CD8-positive, alpha-beta memory T cell (primary cell): ENCODE data around the gene INSC. TPM values are rescaled to one million over a fixed set of nuclear protein-coding genes. Genes with fewer than 3 reads are reported as not detected.

Source experiments
- CTCF ChIA-PET: fragments of 350-600 bp; sonication (Branson Sonifier 250); formaldehyde crosslinking; loops from one replicate; lab custom pipeline; 2021; ENCODE audit warnings: antibody characterized with exemption; lab: Charles Lee
- POLR2A ChIA-PET: fragments of 350-600 bp; sonication (Branson Sonifier 250); formaldehyde crosslinking; loops from one replicate; lab custom pipeline; 2021; ENCODE audit warnings: antibody characterized with exemption; lab: Charles Lee
- DNase-seq, 5 donors: peaks; one replicate each; pipeline versions ENCODE4 v3.0.0 to v3.0.0-alpha.2; 2020 to 2022; ENCODE audit warnings: mixed read lengths in 1 of 5
- H3K27ac ChIP-seq: one replicate; pipeline ENCODE4 v1.7.0; 2013; ENCODE audit warnings: low read depth, mild to moderate bottlenecking, low read length, moderate library complexity
- H3K27me3 ChIP-seq: 2 replicates; pipeline ENCODE4 v1.7.0; 2013; ENCODE audit warnings: low read length, mild to moderate bottlenecking; ENCODE audit not compliant: insufficient read depth, poor library complexity, severe bottlenecking
- H3K36me3 ChIP-seq: 2 replicates; pipeline ENCODE4 v1.7.0; 2013; ENCODE audit warnings: mild to moderate bottlenecking, low read length, moderate library complexity; ENCODE audit not compliant: insufficient read depth
- H3K4me1 ChIP-seq: 2 replicates; pipeline ENCODE4 v1.7.0; 2013; ENCODE audit warnings: mild to moderate bottlenecking, low read length, moderate library complexity; ENCODE audit not compliant: insufficient read depth
- H3K4me3 ChIP-seq: 2 replicates; pipeline ENCODE4 v1.7.0; 2013; ENCODE audit warnings: mild to moderate bottlenecking, low read length
- H3K9me3 ChIP-seq: 2 replicates; pipeline ENCODE4 v1.7.0; 2013; ENCODE audit warnings: mild to moderate bottlenecking, low read length
- H3K27ac Mint-ChIP-seq, 8 donors: one replicate each; pipeline ENCODE4 v1.8.0; 2020 to 2021; ENCODE audit warnings: mixed read lengths in 8 of 8, mild to moderate bottlenecking in 6 of 8, inconsistent platforms in 3 of 8, moderate library complexity in 3 of 8
- H3K27me3 Mint-ChIP-seq, 2 donors: one replicate each; pipeline ENCODE4 v1.8.0; 2020 to 2021; ENCODE audit warnings: mixed read lengths in 2 of 2, mild to moderate bottlenecking in 1 of 2, moderate library complexity in 1 of 2
- H3K36me3 Mint-ChIP-seq, 3 donors: one replicate each; pipeline ENCODE4 v1.8.0; 2020 to 2021; ENCODE audit warnings: mixed read lengths in 3 of 3, inconsistent platforms in 1 of 3, mild to moderate bottlenecking in 1 of 3
- H3K4me1 Mint-ChIP-seq, 3 donors: one replicate each; pipeline ENCODE4 v1.8.0; 2020 to 2021; ENCODE audit warnings: mixed read lengths in 3 of 3, inconsistent platforms in 1 of 3, mild to moderate bottlenecking in 1 of 3
- H3K4me3 Mint-ChIP-seq, 7 donors: one replicate each; pipeline ENCODE4 v1.8.0; 2020 to 2021; ENCODE audit warnings: mixed read lengths in 7 of 7, mild to moderate bottlenecking in 6 of 7, moderate library complexity in 4 of 7, inconsistent platforms in 2 of 7
- H3K9me3 Mint-ChIP-seq, 5 donors: one replicate each; pipeline ENCODE4 v1.8.0; 2020 to 2022; ENCODE audit warnings: mixed read lengths in 5 of 5, mild to moderate bottlenecking in 3 of 5, moderate library complexity in 2 of 5, inconsistent platforms in 1 of 5
- polyA plus RNA-seq: library from polyadenylated mRNA; unstranded; fragments of 300-500 nt; fragmentation: Illumina TruSeq; gene quantifications from one replicate; pipeline ENCODE4 v1.2.3, GENCODE V29; 2021
- total RNA-seq, 2 experiments: library from RNA; stranded (reverse); gene quantifications; one replicate each; pipeline ENCODE4 v1.2.3, GENCODE V29; 2021

Gene INSC
- total and polyA plus RNA-seq, 3 experiments from 2014 or later, result not detected

DNA sequence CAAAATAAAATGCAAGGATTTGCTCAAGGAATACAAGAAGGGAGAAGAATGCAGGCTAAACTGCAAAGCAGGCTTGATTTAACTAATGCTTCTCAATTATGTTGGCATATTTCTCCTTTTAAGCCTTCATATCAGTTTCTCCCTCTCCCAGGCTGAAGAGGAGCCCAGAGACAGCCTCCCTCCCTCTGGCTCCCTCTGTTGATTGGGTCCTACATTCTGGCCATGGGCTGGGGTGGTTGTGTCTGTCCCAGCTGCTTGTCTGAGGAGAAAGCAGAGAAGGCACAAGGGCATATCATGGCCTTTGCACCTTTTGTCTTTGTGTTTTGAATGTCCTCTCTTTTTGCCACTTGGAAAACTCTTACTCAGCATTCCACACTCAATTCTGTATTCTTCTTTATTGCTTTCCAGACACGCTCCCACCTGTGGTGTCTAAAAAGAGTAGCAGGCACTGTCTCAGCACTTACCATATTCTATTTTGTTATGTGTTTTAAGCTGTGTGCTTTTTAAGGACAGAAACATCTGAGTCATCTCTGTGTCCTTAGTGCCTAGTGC, 77.4 kb downstream of the INSC start:
- H3K27ac Mint-ChIP-seq, result no peak overlapping the region
- H3K27me3 ChIP-seq, result no peaks in the 10 kb centered on the region
- no peak for DNase-seq
- H3K9me3 Mint-ChIP-seq, result no peaks in the 10 kb centered on the region
- no peaks in the 10 kb centered on the region for H3K36me3 ChIP-seq
- no peaks in the 10 kb centered on the region for H3K4me1 ChIP-seq
- no peak overlapping the region for H3K4me3 Mint-ChIP-seq
- H3K9me3 ChIP-seq, result no peaks in the 10 kb centered on the region
- peaks cover 1 to 16% of the 10 kb centered on the region in 2 donors for H3K27me3 Mint-ChIP-seq
- no peaks in the 10 kb centered on the region for H3K4me1 Mint-ChIP-seq
- no peak overlapping the region for H3K27ac ChIP-seq
- H3K4me3 ChIP-seq, result no peak overlapping the region
- H3K36me3 Mint-ChIP-seq, result no peaks in the 10 kb centered on the region
- POLR2A ChIA-PET, result no interaction called here
- CTCF ChIA-PET, result no interaction called here

DNA sequence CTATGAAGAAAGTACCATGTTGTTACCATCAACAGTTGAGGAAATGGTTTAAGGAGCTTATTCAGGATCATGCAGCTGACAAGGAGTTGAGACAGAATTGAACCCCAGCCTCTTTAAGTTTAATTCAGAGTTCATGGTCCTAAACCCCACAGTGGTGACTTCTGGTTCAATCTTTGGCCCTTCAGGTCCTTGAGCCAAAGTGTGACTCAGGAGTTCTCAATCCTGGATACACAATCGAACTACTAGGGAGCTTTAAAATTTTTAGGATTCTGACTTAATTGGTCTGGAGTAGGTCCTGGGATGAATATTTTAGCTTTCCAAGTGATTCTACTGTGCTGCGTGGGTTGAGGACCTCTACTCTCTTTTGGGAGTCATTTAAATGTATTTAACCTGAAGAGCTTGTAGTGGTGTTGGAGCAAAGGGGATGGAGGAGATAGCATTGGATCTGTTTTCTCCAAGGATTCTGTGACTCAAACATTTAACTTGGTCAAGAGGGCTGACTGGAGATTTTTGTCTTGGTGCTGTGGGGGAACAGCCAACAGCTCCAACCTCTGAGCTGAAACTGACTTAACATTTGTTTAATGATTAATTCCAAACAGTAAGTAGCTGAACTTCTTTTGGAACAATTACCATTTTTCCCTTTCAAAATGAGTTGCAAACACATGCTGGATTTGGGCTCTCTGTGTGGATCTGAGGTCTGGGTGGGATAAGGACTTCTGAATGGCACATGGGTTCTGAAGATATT, 80.1 kb downstream of the INSC start:
- DNase-seq, result no peak
- no peak overlapping the region for H3K27ac Mint-ChIP-seq
- no peaks in the 10 kb centered on the region for H3K9me3 Mint-ChIP-seq
- Histone ChIP-seq H3K27ac (no peak overlapping the region), H3K4me3 (no peak overlapping the region), H3K36me3 (no peaks in the 10 kb centered on the region), H3K27me3 (no peaks in the 10 kb centered on the region), H3K4me1 (no peaks in the 10 kb centered on the region), H3K9me3 (no peaks in the 10 kb centered on the region)
- H3K27me3 Mint-ChIP-seq, result peaks cover 5 to 24% of the 10 kb centered on the region in 2 donors
- no peaks in the 10 kb centered on the region for H3K4me1 Mint-ChIP-seq
- ChIA-PET CTCF (no interaction called here), POLR2A (no interaction called here)
- H3K36me3 Mint-ChIP-seq, result no peaks in the 10 kb centered on the region
- H3K4me3 Mint-ChIP-seq, result no peak overlapping the region

GRCh38 chr11:15195454-15196200, 80.9 kb downstream of the INSC start:
- CTCF ChIA-PET, result interaction anchor here (1.1 kb wide), 1 partner anchor 12 kb away, joined by 3 read pairs; no protein-coding TSS in a partner anchor
- no peak for DNase-seq

DNA sequence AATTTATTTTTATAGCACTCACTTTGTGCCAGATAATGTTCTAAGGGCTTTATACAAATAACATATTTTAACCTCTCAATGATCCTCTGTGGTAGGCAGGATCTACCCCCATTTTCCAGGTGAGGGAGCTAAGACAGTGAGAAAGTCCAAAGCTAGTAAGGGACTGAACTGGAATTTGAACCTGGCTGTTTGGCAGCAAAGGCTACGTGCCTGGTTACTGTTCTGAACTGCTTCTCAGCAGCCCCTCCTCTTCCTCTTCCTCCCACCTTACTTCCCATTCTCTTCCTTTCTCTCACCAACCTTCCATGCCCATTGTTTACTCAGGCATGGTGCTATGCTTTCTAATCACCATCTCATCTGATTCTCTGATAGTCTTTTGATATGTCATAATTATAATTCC, 82.0 kb downstream of the INSC start:
- ChIA-PET CTCF (interaction anchor here (1.0 kb wide), 1 partner anchor 20 kb away, joined by 3 read pairs; no protein-coding TSS in a partner anchor), POLR2A (no interaction called here)
- H3K9me3 Mint-ChIP-seq, result no peaks in the 10 kb centered on the region
- no peak overlapping the region for H3K27ac Mint-ChIP-seq
- no peaks in the 10 kb centered on the region for H3K36me3 ChIP-seq
- no peak overlapping the region for H3K4me3 ChIP-seq
- no peak for DNase-seq
- H3K27me3 Mint-ChIP-seq, result peaks cover 10 to 31% of the 10 kb centered on the region in 2 donors
- H3K36me3 Mint-ChIP-seq, result no peaks in the 10 kb centered on the region
- no peaks in the 10 kb centered on the region for H3K4me1 ChIP-seq
- no peaks in the 10 kb centered on the region for H3K27me3 ChIP-seq
- H3K4me3 Mint-ChIP-seq, result no peak overlapping the region
- H3K4me1 Mint-ChIP-seq, result no peaks in the 10 kb centered on the region
- no peak overlapping the region for H3K27ac ChIP-seq
- H3K9me3 ChIP-seq, result no peaks in the 10 kb centered on the region

More at GRCh38 chr11:15195454-15196200, 80.9 kb downstream of the INSC start:
- Mint-ChIP-seq H3K4me1 (no peaks in the 10 kb centered on the region), H3K4me3 (no peak overlapping the region), H3K27ac (no peak overlapping the region), H3K9me3 (no peaks in the 10 kb centered on the region), H3K36me3 (no peaks in the 10 kb centered on the region), H3K27me3 (peaks cover 5 to 29% of the 10 kb centered on the region in 2 donors)
- no peaks in the 10 kb centered on the region for H3K4me1 ChIP-seq
- H3K27me3 ChIP-seq, result no peaks in the 10 kb centered on the region
- H3K36me3 ChIP-seq, result no peaks in the 10 kb centered on the region
- H3K4me3 ChIP-seq, result no peak overlapping the region
- POLR2A ChIA-PET, result no interaction called here
- no peaks in the 10 kb centered on the region for H3K9me3 ChIP-seq
- no peak overlapping the region for H3K27ac ChIP-seq

- H3K27me3 Mint-ChIP-seq, result peaks cover 12 to 30% of the 10 kb centered on the region in 2 donors
- H3K4me1 ChIP-seq, result no peaks in the 10 kb centered on the region
- POLR2A ChIA-PET, result no interaction called here
Measured at GRCh38 chr11:15197696-15198095, 83.0 kb downstream of the INSC start.

GRCh38 chr11:15198284-15198683, 83.6 kb downstream of the INSC start:
- H3K27me3 ChIP-seq, result no peaks in the 10 kb centered on the region
- H3K4me1 ChIP-seq, result no peaks in the 10 kb centered on the region
- H3K27me3 Mint-ChIP-seq, result peaks cover 18 to 29% of the 10 kb centered on the region in 2 donors
- no peaks in the 10 kb centered on the region for H3K9me3 Mint-ChIP-seq
- CTCF ChIA-PET, result interaction anchor here (1.2 kb wide), 1 partner anchor 10 kb away, joined by 3 read pairs; no protein-coding TSS in a partner anchor
- H3K27ac Mint-ChIP-seq, result no peak overlapping the region
- H3K4me1 Mint-ChIP-seq, result no peaks in the 10 kb centered on the region
- no peaks in the 10 kb centered on the region for H3K36me3 ChIP-seq
- no peak overlapping the region for H3K4me3 Mint-ChIP-seq
- no peak overlapping the region for H3K4me3 ChIP-seq
- DNase-seq, result no peak
- H3K27ac ChIP-seq, result no peak overlapping the region
- H3K36me3 Mint-ChIP-seq, result no peaks in the 10 kb centered on the region
- POLR2A ChIA-PET, result no interaction called here
- H3K9me3 ChIP-seq, result no peaks in the 10 kb centered on the region

More at GRCh38 chr11:15197696-15198095, 83.0 kb downstream of the INSC start:
- Histone ChIP-seq H3K4me3 (no peak overlapping the region), H3K27ac (no peak overlapping the region), H3K9me3 (no peaks in the 10 kb centered on the region), H3K27me3 (no peaks in the 10 kb centered on the region), H3K36me3 (no peaks in the 10 kb centered on the region)
- Mint-ChIP-seq H3K36me3 (no peaks in the 10 kb centered on the region), H3K27ac (no peak overlapping the region), H3K9me3 (no peaks in the 10 kb centered on the region), H3K4me3 (no peak overlapping the region), H3K4me1 (no peaks in the 10 kb centered on the region)
- DNase-seq, result no peak
- CTCF ChIA-PET, result interaction anchor here (1.2 kb wide), 1 partner anchor 10 kb away, joined by 3 read pairs; no protein-coding TSS in a partner anchor

DNA sequence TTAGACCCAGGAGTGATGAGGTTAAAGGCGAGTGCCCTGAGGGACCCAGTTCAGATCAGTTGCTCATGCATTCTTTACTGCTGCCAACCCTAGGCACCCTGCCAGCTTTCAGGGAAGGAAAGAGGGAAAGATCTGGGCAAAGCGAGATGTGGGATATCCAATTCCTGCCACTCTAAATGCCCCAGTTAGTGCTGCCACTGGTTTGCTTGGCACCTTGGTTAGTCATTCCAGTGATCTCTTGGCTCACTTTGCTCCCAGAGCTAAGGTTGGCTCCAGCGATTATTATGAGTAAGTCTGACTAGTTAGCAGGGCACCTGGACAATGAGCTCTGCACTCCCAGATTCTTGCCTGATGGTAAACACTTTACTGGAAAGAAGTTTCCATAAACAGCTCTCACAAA, 85.0 kb downstream of the INSC start:
- Mint-ChIP-seq H3K27me3 (peaks cover 20 to 25% of the 10 kb centered on the region in 2 donors), H3K27ac (no peak overlapping the region), H3K4me1 (no peaks in the 10 kb centered on the region), H3K9me3 (no peaks in the 10 kb centered on the region), H3K36me3 (no peaks in the 10 kb centered on the region), H3K4me3 (no peak overlapping the region)
- no peaks in the 10 kb centered on the region for H3K36me3 ChIP-seq
- no peak for DNase-seq
- H3K27me3 ChIP-seq, result no peaks in the 10 kb centered on the region
- no peaks in the 10 kb centered on the region for H3K4me1 ChIP-seq
- CTCF ChIA-PET, result no interaction called here
- no peak overlapping the region for H3K27ac ChIP-seq
- no peak overlapping the region for H3K4me3 ChIP-seq
- H3K9me3 ChIP-seq, result no peaks in the 10 kb centered on the region
- POLR2A ChIA-PET, result no interaction called here

- peaks cover 20 to 29% of the 10 kb centered on the region in 2 donors for H3K27me3 Mint-ChIP-seq
- CTCF ChIA-PET, result no interaction called here
- H3K27ac Mint-ChIP-seq, result peak overlapping the region in 1 of 8 donors; percentile 0
Measured at GRCh38 chr11:15200696-15201095, 86.0 kb downstream of the INSC start.

More at GRCh38 chr11:15200696-15201095, 86.0 kb downstream of the INSC start:
- no peaks in the 10 kb centered on the region for H3K27me3 ChIP-seq
- H3K36me3 Mint-ChIP-seq, result no peaks in the 10 kb centered on the region
- H3K4me1 Mint-ChIP-seq, result no peaks in the 10 kb centered on the region
- no peaks in the 10 kb centered on the region for H3K9me3 ChIP-seq
- H3K4me3 Mint-ChIP-seq, result no peak overlapping the region
- no peak overlapping the region for H3K27ac ChIP-seq
- H3K9me3 Mint-ChIP-seq, result no peaks in the 10 kb centered on the region
- no peaks in the 10 kb centered on the region for H3K4me1 ChIP-seq
- H3K36me3 ChIP-seq, result no peaks in the 10 kb centered on the region
- DNase-seq, result no peak
- H3K4me3 ChIP-seq, result no peak overlapping the region
- POLR2A ChIA-PET, result no interaction called here
